Choroid plexus epithelial cell (primary cell): ENCODE data around the gene MED4.
A peak's percentile ranks its signal among the peaks of the same experiment; 100 is the strongest.

Experiments
- DNase-seq: peaks from one replicate; pipeline ENCODE4 v3.0.0-alpha.2; 2010; ENCODE audit warnings: low read depth
- H3K4me3 ChIP-seq: 2 replicates; pipeline ENCODE4 v1.5.1; 2011; ENCODE audit warnings: low read depth, mild to moderate bottlenecking, control low read depth, low read length, moderate library complexity
- CTCF ChIP-seq: conservative IDR thresholded peaks from 2 replicates; pipeline ENCODE4 v1.5.1; 2011; ENCODE audit warnings: low read depth, mild to moderate bottlenecking, control low read depth, inconsistent platforms, low read length, moderate library complexity

The MED4 gene

DNA sequence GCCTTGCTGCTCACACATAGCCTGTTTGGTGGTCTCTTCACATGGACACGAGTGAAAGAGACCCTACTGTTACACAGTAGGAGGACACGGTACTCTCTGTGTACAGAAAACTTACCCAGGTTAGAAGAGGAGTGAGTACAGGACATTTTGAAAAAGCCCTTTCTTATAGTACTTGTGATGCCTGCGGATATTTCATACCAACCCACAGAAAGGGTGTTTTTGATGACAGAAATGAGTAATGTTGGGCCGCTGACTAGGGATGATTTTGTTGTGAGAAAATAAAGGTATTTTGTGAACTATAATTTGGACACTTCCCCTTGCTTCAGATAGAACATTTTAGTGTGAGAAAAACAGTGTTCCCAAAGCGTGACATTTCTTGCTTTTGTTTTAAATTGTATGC, 39.2 kb downstream of the MED4 start:
- no peak for TF ChIP-seq CTCF
- no peak for DNase-seq
- H3K4me3 ChIP-seq: no peak overlapping the region

GRCh38 chr13:48054601-48055000, 40.3 kb downstream of the MED4 start:
- no peak overlapping the region for H3K4me3 ChIP-seq
- TF ChIP-seq CTCF: no peak
- DNase-seq: no peak

DNA sequence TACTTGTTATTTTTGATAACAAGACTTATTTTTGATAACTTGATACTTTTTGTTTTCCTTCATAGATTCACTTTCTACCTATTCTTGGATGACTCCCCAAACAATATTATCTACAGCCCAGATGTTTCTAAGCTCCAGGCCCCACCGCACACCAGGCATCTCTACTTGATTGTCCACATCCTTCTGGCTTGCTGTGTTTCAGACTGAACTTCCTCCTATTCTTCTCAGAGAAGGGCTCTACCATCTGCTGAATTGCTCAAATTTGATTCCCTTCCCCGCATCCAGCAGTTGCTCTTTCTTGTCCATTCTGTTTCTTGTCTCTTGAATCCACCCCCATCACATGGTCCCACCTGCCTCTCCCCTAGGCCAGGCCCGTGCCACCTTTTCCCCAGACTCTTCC, 44.4 kb downstream of the MED4 start:
- H3K4me3 ChIP-seq: no peak overlapping the region
- TF ChIP-seq CTCF: no peak
- no peak for DNase-seq

DNA sequence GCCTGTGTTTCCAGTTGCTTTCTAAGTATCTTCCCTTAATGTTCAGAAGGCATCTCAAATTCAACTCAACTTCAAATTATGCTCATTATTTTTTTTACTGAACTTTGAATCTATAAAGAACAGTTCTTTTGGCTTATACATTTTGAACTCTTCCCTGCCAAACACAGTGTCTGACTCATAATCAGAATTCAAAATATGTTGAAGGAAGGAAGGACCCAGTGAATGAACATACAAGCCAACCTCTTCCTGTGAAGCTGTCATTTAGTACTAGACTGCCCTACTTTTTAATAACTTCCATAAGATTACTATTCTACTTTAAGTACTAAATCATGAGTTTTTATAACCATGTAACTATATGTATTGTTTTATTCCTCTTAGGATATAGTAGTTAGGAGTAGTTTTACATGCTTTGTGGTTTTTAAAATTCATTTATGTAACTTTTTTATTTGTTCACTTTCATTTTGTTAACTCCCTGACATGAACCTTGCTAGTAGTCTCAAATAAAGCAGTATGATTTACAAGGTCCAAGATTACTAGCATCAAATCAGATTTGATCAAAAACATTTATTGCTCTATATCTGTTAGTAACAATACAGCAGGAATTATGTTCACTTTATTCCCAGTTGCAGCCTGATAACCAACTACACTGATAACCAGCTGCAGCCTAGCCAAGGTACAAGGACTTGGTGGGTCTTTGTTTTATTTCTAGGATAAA, 51.0 kb downstream of the MED4 start:
- TF ChIP-seq CTCF: no peak
- peak; percentile 82 for DNase-seq
- no peak overlapping the region for H3K4me3 ChIP-seq

- no peak overlapping the region for H3K4me3 ChIP-seq
- TF ChIP-seq CTCF: no peak
- DNase-seq: no peak
These were observed 52.0 kb downstream of the MED4 start for GRCh38 chr13:48042894-48043293.

- H3K4me3 ChIP-seq: no peak overlapping the region
- peak; percentile 50 for DNase-seq
- TF ChIP-seq CTCF: no peak
These were observed 54.0 kb downstream of the MED4 start for GRCh38 chr13:48040896-48041295.

DNA sequence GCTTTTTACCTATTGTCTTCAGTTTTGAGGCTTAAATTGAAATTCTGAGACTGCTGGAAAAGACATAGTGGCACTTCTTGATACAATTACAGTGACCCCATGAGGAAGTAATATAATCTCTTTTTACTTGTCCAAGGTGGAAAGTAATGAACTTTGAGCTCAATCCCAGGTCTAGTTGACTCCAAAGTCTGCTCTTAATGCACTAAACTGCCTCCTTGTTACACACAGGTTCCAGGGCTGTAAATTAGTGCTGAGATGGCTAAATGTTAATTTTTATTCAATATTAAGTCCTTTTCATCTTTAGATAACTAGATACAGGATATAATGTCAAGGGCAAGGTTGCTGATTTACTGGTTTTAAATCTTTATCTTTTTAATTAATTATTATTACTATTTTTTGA, 54.9 kb downstream of the MED4 start:
- no peak for TF ChIP-seq CTCF
- no peak for DNase-seq
- H3K4me3 ChIP-seq: no peak overlapping the region
